ENCODE measurements around the gene MRPS26.

MRPS26 gene

GRCh38 chr20:3077618-3078134 is 31.8 kb downstream of the MRPS26 start:
- DNase-seq, result no peak

GRCh38 chr20:3080939-3081388 is 35.1 kb downstream of the MRPS26 start:
- DNase-seq, result no peak

- no peak for DNase-seq
Observed at GRCh38 chr20:3081641-3082040, 35.8 kb downstream of the MRPS26 start.

DNA sequence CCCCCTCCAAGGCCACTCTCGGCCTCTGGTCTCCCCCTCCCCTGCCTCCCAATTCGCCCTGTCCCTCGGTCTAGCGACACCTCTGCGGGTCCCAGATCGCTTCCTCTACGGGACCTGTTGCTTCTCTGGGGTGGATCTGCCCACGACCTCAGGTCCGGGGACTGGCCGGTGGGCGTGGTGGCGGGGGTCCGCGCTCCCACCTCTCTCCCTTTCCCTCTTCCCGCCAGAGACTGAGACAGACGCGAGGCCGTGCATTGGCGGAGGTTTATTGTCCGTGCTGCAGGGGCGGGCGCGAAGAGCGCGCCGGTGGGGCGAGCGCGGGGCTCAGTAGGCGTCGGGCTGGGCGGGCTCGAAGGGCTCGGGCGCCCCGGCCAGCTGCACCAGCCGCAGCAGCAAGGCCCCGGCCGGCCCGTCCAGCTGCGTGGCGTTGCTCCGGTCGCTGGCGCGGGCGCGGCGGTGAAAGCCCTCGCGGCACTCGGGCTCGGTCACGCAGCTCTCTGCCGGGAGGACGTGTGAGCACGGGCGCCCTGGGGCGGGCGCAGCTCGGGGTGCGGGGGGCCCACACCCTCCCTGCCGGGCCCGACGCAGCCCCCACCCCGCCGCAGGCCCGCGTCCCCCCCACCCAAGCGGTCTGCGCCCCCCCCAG is 36.6 kb downstream of the MRPS26 start:
- no peak for DNase-seq

- no peak for DNase-seq
Observed at GRCh38 chr20:3082955-3083952, 37.4 kb downstream of the MRPS26 start.

DNA sequence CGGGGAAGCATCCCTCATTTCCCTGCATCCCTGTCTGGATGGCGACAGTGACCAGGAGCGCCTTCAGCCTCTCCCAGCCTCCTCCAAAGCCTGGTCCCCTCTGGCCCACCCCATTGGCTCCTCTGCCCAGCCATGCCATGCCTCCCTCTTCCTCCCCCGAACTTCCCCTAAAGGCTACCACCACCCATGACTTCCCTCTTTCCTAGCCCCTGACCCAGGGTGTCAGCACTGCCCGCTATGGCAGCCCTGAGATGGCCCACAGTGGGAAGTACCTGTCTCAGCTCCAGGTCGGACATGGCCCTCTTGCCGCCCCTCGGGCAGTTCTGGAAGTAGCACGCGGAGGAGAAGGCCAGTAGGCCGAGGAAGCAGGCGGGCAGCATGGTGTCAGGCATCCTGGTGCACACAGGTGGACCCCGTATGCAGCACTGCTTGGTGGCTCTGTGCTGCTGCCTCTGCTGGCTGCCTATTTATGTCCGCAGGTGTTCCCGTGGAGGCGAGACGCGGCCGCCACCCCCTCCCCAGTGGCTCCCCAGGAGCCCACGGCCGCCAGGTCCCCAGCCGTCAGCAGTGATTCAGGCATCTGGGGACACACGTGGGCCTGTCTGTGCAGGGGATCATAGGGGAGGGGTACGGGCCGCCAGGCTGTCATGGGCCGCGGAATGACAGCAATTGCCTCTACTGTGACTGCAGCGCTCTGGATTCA is 38.6 kb downstream of the MRPS26 start, which contains the start of gene AVP:
Gene AVP (minus strand): TSS at position 442 of the 703 bp plus-strand sequence. CDS start 50 bp downstream, at position 392.
- no peak for DNase-seq

- no peak for DNase-seq
Observed at GRCh38 chr20:3084986-3085360, 39.1 kb downstream of the MRPS26 start.

- DNase-seq, result no peak
Observed at GRCh38 chr20:3085571-3086072, 39.8 kb downstream of the MRPS26 start.

DNA sequence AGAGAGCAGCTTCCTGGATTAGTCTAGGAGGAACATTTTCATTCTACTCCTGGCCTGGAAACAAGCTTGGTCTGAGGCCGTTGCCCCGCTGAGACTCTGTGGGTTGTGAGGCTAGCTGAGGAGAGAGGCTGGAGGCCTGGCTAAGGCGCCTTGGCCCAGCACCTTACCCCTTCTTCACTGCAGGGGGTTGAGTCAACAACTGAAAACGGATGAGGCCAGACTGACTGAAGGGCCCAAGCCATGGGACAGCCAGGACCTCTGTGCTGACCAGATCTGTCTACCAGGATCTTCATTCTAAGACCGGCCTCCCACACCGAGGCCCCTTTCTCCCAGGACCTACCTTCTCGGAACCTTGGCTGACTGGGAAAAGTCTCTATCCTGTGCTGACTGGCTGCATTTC is 42.2 kb downstream of the MRPS26 start:
- DNase-seq, result no peak

DNA sequence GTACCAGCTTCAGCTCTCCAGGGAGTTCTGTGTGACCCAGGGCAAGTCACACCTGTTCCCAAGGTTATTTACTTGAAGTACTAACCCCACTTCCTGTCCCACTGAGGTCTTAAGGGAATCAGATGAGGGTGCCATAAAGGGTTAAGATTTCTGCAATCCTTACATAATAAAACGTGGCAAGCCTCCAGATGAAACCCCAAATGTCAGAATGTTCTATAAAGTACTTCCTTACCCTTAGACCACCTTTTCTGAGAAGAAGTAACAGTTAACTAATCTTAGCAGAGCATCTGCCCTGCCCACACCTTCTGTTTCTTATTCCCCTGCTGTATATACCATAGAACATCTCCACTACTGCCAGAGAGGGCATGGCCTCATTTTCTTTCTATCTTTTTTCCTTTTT is 44.7 kb downstream of the MRPS26 start:
- no peak for DNase-seq

DNA sequence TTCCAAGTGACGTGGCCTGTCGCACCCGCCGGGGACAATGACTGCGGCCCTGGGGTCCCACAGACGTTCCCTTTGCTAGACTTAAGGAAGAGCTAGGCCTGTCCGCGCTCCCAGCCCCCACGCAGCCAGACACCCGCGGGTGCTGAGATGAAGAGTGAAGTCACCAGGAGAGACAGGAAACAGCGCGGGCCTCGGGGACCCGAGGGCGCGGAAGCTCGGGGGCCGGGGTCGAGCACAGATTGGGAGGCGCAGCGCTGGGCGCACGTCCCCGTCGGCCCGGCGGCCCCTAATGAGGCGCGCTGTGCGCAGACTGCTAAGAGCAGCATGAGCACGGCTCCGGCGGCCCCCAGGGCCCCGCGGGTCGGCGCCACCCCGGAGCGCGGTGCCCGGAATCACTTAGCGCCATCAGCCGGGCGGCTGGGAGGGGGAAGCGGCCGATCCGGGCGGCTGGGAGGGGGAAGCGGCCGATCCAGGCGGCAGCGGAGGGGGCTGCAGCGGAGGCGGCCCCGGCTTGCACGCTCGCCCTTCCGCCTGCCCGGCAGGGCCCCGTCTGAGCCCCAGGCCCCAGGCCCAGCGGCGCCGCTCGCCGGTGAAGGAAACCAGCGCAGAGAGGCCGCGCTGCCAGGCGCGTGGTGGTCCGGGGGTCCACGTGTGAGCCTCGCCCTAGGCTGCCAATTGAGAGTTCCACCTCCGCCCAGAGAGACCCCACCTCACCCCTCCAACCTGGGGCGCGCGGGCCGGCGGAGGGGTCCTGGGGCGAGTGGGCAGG is 46.9 kb downstream of the MRPS26 start:
- DNase-seq, result no peak

- DNase-seq, result no peak
Observed at GRCh38 chr20:3093861-3094361, 48.1 kb downstream of the MRPS26 start.

DNA sequence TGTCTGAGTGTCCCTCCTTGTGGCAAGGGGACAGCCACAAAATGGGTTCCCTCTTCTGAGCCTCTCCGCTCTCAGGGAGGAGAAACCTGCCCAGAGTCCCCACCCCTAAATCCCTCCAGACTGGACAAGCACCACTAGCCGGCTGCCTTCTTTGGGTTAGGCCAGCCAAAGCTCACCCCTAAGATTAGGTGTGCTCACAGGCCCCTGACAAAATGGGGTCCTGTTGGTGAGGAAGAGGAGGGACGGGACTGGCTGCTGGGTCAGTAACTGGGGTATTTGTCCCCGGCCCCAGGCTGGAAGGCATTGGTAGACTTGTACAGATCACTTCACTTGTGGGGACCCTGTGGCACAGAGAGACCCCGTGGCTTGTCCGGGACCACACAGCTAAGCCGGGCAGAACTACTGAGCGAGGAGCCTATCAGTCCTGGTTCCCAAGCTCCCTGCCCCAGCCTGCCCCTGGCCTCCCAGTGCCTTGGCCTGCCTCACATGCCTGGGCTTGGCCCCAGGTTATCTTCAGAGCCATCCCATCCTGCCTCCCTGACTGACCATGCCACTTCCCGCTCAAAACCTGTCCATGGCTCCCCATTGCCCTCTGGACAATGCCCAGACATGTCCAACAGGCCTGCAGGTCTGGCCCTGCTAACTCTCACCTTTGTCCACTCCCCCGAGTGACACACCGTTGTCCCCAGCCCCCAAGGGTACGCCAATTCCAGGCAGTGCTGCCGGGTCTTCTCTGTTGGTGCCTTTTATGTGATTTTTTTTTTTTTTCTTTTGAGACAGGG is 49.2 kb downstream of the MRPS26 start:
- no peak for DNase-seq

All from NCI-H446 (cell line).